Hippocampal formation (tissue), 2 donors: ENCODE results near the gene SLC6A11.

ENCODE experiments used
- DNase-seq, 2 donors: peaks; one replicate each; lab custom pipeline; 2025; lab: John Stamatoyannopoulos, UW

Gene SLC6A11

GRCh38 chr3:10888518-10889090, 72.6 kb downstream of the SLC6A11 start:
- no peak for DNase-seq

- no peak for DNase-seq
These were observed 73.4 kb downstream of the SLC6A11 start for GRCh38 chr3:10889206-10889960.

DNA sequence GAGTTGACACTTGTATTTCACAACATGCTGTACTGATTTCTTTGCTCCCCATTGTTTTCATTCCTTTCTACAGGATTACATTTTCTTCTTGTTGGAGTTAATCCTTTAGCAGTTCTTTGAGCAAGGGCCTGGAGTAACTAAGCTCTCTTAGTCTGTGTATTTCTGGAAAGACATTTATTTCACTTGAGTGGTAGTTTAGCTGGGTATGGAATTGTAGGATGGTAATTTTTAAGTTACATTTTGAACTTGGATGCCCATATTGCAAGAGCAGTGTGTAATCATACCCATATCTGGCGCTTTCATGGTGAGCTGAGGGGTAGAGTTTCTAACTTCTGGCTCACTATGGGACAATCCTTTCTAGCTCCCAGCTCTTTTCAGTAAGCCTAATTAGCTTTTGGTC, 74.6 kb downstream of the SLC6A11 start:
- DNase-seq, result no peak

- no peak for DNase-seq
These were observed 76.6 kb downstream of the SLC6A11 start for GRCh38 chr3:10892622-10893021.

GRCh38 chr3:10901296-10901945, 85.4 kb downstream of the SLC6A11 start:
- DNase-seq, result peak in 1 of 2 donors; percentile 30

DNA sequence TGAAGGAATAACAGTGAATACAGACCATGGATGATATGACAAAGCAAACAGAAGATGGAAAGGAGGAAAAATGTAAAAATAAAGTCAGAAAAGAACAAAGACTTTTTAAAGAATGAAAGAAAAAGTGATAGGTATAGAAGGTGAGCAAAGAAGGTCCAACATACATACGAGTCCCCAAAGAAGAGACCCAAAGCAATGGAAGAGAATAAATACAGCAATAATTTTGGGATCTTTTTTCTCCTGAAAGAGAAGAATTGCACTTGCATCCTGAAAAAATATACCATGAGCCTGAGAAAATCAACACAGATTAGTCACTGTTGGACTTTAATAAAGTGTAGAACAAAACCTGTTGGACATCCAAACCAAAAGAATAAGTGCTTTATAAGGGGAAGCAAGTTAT, 91.2 kb downstream of the SLC6A11 start:
- no peak for DNase-seq

DNA sequence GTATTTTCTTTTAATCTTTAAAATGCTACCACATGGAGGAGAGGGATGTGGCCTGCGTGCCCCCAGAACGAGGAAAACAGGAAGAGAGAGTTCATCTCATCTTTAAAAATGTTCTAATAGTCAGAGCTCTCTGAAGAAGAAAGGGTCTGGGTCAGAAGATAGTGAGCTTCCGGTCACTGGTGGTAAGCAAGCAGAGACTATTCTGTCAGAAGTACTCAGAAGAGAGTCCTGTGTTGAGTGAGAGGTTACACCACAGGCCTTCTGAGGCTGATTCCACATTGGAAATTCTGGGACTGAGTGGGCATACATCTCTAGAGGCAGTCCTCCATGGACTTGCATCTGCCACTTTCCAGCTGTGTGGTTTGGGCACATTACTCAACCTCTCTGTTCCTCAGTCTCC, 94.3 kb downstream of the SLC6A11 start:
- DNase-seq, result no peak

DNA sequence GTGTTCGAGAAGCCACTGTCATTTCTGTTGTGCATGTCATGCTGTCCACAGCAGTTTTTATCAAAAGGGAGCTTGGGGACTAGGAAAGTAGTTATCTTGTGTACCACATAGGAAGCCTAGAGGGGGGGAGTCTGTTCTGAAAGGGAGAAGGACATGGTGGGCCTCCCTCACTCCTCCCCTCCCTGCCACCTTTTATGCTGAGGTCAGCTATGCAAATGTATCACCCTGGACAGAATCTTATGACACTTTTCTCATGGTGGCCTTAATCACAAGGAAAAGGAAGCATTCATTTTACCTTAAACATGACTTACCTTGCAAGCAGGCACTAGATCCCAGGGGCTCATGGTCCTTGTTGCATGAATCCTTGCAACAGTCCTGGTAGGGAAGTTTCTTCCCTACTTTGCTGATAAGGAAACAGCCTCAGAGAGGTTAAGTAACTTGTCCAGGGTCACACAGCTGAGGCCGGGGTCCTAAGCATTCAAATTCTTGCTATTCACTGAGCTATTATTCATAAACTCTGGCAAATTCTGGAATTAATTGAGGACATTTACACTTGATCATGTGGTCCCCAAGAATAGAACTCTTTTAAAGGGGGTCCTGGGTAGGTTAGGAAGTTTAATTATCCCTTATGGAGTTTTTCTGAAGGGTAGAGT, 95.4 kb downstream of the SLC6A11 start:
- no peak for DNase-seq

DNA sequence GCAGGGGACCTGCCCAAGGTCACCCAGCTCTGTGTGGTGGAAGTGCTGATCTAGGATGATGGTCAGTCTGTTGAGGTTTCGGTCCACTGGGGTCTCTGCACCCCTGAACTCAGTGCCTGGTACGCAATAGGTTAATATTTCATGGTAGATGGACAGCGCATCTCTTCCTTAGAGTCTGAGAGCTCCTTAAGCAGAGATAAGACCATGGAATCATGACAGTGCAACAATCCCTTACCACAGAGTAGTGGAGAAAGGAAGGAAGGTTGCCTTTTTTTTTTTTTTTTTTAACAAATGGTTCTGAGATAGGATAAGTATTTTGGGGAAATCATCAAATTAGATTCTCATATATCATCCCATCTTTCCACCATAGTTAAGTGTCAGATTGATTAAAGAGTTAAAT, 96.8 kb downstream of the SLC6A11 start:
- DNase-seq, result no peak

DNA sequence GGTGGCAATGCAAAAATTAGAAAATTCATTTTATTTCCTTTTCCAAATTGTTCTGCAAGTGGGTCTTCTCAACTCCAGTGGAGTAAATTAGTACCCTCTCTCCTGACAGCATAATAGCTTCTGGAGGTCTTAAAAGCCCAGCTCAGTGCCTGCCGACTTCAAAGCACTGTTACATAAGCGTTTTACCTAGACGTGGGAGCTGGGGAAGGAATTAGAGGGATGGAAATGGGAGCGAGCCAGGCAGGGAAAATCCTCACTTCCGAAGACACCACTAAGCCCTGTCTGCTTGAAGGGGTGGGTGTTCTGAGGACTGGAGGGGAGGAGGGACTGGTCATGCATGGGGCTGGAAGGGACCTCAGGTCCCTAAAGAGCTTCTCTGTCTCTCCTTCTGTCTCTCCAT, 99.3 kb downstream of the SLC6A11 start:
- DNase-seq, result no peak

DNA sequence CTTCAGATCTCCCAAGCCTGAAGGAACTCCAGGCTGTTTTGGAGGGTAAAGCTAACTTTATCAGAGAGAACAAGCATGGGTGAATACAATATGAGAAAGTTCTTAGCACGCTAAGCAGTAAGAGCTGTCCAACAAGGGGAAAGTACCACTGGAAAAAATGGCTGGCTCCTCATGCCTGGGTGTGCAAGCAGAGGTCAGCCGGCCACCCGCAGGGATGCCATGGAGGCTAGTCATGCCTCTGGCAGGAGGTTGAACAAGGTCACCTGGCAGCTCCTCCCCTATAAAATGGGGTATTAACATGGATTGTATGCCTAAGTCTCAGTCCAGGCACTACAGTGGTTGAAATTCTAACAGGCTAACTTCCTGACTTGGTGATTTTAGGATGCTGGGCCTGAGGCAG, 101.1 kb downstream of the SLC6A11 start:
- DNase-seq, result no peak

GRCh38 chr3:10918011-10918410, 102.0 kb downstream of the SLC6A11 start:
- no peak for DNase-seq

DNA sequence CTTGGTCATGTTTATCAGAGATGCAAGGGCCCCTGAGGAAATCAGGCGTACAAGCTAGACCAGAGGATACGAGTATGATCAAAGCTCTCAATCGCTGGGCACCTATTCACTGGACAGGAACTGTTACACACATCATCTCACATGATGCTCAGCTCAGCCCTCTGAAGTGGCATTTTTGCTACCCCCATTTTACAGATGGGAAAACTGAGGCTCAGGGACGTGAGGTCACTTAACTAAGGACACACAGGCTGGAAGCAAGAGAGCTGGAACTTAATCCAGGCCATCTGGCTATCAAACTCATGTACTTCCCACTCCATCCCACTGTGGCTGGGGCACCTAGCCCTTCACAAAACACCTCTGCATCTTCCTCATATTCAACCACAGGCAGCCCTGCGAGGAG, 103.6 kb downstream of the SLC6A11 start:
- no peak for DNase-seq

DNA sequence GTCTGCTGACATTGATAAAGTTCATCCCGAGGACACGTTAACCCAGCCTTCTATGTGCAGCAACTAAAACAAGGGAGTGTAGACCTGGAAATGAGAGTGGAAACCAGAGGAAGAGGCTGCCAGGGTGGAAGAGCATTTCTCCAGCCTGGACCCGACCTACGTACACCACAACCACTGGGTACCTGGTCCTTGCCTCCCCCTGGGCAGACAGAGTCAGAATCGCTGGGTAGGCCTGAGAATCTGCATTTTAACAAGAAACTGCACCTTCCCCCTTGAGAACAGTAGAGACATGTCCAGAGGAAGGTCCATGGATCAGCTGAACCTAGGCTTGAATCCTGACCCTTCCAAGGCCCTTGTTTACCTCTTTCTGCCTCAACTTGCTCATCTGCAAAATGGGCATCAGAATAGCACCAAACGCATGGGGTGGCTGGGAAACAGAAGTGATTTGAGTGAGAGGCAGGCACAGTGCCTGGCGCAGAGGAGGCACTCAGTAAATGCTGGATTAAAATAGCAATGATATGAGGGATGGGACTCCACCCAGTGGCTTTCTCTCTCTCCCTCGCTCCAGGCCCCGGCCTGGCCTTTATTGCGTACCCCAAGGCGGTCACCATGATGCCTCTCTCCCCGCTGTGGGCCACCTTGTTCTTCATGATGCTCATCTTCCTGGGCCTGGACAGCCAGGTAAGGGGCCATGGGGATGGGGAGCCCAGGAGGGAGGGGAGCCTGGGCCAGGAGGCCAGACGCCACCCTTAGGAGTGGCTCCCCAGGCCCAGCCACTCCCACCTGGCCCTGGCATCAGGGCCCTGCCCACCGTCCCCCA, 109.6 kb downstream of the SLC6A11 start:
- DNase-seq, result no peak

GRCh38 chr3:10926256-10926810, 110.3 kb downstream of the SLC6A11 start:
- DNase-seq, result peak in 1 of 2 donors; percentile 46

DNA sequence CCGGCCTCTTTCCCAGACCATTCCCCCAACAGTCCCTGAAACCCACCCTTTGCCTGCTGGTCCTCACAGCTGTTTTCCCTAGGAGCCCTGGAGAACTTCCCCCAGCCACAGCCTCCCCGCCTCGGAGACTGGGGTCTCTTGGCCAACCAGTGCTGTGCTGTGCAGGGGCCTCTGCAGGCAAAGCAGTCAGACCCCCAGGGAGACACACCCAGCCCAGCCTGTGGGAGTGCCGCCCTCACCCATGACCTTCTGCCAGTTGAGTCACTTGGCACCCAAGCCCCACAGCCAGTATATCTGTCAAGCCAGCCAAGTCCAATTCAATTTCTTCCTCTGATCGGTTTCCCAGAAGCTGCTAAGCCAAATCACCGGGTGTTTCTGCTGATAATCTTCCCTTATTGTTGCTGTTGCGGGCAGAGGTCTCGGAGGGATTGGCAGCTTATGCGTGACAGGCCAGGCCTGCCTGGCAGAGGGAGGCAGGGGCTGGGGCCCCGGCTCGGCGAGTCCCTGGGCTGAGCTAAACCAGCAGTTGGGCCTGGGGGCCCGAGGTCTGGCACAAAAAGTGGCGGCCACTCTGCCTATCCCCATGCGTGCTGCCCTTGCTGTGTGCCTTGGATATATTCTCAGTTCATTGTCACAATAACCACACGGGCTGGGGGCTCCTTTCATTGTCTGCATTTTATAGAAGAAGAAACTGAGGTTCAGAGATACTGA, 110.9 kb downstream of the SLC6A11 start:
- DNase-seq, result no peak

GRCh38 chr3:10927551-10927950, 111.5 kb downstream of the SLC6A11 start:
- DNase-seq, result no peak

- DNase-seq, result no peak
These were observed 112.5 kb downstream of the SLC6A11 start for GRCh38 chr3:10928407-10928960.

GRCh38 chr3:10928961-10929471, 113.0 kb downstream of the SLC6A11 start:
- no peak for DNase-seq

DNA sequence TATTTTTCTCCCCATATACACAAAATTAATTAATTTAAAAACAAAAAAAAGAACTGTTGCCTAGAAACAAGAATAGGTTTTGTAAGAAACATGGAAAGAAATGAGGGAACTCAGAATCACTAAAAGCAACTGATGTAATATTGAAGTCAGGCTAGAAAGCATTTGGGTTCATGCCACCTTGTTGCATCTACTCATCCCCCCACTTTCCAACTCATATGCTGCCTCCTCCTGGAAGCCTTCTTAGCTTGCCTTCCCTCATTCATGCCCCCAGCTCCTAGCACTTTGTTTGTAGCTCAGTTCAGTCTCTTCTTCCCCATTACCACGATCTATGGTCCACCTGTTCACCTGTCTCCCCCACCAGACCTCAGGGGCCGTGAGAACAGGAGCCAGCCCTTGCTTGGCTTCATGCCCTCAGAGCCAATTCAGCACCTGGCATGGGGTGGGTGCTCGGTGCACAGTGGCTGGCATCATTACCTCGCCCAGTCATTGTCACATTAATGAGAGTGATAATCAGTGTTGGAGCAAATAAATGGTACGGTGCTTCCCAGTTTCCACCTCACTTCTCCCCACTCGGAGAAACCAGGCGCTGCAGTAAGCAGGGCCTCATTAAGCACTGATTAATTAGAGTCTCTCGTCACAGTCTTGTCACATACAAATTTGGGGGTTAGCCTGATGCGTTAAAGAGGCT, 114.1 kb downstream of the SLC6A11 start:
- DNase-seq, result no peak
